NCI-H345 (cell line): ENCODE measurements around the gene IL22.

ENCODE experiments used
- DNase-seq: peaks from one replicate; lab custom pipeline; 2025; lab: John Stamatoyannopoulos, UW

IL22 gene

DNA sequence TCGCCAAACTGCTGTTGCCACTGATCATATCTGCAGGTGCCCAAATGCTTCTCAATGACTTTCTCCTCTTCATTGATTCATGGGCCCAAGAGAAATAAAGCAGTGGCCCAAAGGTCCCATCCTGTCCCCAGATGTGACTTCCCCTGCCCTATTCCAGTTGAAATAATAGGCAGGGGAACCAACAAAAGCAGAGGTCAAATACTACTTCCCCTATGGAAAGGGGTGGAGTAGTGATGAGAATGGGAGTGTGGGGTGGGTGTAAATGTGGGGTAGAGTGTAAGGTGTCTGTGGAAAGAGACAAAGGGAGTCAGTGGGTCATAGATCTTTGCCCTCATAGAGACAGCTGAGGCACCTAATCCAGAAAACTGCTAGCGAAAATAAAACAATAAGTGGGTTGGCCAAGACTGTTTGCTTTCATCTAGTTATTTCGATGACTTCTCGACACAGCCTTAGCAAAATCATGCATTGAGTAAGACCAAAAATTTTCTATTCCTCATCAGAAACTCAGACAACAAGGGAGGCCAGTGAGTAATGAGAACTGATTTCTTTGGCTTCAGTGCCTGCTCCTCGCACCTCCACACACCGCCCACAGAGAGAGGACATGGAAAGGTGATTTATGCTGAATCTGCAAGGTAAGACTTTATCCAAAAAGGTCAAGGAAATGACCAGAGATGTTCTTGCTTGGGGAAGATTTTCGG, 10.9 kb upstream of the IL22 start:
- no peak for DNase-seq

DNA sequence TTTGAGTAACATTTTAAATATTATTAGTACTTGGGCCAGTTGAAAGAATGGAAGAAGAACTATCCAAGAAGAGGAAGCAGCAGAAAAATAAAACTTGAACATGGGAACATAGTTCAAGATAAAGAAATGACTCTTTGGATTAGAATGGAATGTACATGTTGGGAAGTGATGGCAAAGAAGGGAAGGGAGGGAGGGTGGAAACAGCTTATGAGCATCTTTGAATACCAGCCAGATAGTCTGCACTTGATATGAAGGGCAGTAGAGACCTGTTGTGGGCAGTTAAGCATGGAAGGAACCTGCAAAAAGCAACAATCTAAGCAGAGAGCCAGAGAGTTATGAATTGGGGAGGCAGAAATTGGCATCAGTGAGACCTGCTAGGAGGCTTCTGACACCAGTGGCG, 10.0 kb upstream of the IL22 start:
- no peak for DNase-seq

DNA sequence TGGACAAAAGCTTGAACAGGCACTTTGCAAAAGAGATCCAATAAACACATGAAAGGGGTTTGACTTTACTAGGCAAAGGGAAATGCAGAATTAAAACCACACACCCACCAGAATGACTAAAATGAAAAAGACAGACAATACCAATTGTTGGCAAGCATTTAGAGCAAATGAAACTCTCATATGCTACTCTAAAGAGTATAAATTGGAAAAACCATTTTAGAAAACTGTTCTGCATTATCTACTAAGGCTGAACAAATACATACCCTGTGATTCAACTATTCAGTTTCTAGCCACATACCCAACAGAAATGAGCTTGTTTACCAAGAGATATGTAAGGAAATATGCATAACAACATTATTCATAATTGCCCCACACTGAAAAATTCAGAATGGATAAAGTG, 8.5 kb upstream of the IL22 start:
- DNase-seq = no peak

DNA sequence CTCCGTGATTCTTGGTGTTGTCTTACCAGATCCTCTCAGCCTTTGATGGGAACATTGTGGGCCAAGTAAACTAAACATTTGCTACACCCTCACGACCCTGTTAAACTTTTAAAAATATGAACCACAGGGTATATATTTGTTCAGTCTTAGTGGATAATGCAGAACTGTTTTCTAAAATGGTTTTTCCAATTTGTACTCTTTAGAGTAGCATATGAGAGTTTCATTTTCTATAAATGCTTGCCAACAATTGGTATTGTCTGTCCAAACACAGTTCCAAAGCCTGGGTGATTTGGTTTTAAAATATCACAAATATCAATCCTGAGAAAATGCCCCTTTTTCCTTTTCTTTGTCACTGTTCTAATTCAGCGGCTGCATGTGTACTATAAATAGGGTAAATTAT, 6.7 kb upstream of the IL22 start:
- no peak for DNase-seq

DNA sequence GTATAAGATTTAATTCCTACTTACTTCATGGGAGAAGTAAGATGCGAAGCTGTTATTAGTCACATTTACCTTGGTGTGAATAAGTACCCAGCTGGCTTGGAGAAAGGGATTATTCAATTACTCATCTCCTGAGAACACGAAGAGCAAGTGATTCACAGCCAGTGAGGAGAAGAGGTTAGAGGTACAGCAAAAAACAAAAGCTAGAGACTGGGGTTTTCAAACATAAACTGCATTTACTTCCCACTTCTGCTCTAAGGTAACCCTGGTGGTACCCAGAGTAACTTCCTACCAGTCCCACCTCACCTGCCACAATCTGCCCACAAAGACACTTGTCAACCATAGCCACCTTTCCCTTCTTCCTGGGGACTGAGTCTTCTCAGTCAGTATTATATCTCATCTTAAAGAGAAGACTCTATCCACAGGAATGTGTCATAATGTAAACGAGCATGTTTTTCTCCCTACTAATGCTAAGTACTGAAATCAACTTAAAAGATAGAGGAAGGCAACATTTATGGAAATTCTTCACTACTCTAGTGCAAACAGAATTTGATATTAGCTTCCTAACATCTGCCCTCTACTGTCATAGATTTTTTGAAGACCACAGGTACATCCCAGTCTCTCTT, 6.0 kb upstream of the IL22 start:
- no peak for DNase-seq

DNA sequence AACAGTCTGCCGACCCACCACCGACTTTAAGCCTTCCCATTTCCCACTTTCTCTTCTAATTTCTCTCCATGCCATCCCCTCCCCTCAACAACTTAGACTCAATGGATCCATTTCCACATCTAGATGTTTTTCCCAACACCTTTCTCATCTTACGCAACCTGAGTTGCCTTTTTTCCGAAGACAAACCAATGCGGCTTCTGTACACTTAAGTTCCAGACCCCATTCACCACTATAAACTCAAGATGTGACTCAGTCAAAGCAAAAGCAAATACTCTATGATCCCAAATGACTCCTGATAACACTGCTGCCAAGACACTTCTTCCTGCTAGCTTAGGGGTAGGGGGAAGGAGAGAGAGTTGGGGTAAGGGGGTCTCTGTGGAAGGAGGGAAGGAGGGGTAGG, 1.3 kb downstream of the IL22 start:
- DNase-seq = no peak

DNA sequence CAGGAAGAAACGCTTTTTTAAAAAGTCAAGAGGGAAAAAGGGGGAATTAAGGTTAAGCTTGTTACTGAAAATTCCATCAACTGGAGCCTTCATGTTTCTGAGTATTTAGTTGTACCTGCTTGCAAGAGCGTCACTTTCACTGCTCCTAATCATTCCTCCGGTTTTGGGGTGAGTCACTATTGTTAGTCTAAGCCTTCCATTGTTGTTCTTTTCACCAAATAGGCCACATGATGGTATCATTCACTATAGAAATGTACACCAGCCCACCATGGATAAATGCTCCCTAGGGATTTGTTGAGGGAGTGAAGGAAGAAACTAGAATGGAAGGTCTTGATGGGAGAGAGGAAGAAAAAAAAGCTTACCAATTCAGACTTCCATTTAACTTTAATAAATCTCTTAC, 3.0 kb downstream of the IL22 start:
- DNase-seq = no peak

DNA sequence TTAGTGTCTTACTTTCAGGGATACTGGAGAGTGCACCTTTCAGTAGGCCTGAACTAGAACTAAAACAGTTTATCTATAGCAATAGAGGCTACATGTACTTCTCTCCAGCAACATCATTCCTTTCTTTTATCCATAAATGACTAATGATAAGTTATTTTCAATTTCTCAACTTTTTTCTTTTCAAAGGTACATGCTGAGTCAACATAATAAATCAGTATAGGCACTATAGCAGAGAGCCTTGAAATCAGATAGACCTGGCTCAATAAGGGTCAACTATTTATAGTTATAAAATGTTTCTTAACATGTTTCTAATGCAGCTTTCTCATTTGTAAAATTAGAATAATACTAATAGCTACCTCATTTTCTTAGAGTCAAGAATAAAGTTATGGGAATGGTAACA, 5.6 kb downstream of the IL22 start:
- no peak for DNase-seq

DNA sequence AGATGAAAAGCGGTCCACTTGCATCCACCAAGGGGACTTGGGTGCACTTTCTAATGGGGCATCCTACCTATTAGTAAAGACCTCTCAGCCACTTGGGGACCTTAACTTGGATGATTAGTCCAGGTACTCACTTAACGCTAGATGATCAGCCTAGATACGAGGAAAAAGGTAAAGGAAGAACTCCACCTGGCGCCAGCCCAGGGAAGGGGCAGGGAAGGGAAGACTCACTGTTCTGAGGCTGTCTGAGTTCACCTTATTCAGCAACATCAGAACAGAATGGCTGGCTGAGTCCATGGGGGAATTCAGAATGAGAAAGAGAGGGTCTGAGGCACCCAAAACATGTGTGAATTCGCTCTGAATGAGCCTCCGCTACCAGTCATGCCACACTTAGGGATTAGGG, 7.1 kb downstream of the IL22 start:
- DNase-seq = no peak

DNA sequence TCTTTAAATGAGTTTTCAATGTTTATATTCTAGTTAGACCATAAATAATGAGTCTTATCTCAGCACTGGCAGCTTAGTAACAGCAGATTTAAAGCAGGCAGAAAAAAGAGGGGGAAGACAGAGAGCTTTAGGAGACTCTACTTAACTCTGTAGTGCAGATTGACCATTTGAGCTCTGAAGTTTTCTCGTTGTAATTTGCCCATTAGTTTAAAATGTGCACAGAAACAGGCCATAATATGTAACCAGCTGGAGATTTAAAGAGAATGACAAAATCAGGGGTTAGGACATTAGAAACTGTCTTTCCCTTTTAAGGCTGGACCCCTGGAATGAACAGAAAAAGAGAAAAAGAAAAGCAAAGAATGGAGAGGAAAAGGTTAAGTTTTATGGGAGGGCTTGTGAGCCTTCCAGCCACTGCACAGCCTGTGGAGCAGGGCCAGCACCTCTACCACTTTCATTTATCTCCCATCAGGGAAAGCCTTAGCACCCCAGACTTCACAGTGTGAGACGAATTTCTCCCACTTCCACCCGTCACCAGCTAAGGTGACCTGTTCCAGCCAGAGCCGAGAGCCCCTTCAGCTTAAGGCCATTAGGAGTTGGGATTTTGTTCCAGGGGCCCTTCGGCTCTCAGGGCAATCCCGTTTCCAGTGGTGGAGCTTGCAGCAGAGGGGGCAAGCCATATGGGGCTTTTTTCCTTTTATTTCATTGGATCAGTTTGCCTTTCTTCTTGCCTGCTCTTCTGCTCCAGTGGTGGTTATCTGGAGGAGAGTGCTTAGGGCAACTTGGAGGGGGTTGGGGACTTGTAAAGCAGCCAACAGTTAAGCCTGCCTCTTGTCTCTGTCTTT, 8.0 kb downstream of the IL22 start:
- no peak for DNase-seq

DNA sequence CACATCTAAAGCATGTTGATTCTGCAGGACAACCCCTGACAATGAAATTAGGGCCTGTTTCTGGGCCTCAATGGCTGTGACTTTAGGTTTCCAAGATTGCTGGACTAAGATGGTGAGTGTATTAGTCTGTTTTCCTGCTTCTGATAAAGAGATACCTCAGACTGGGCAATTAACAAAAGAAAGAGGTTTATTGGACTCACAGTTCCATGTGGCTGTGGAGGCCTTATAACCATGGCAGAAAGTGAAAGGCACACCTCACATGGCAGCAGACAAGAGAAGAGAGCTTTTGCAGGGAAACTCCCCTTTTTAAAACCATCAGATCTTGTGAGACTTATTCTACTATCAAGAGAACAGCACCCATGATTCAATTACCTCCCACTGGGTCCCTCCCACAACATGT, 10.6 kb downstream of the IL22 start:
- DNase-seq = no peak

DNA sequence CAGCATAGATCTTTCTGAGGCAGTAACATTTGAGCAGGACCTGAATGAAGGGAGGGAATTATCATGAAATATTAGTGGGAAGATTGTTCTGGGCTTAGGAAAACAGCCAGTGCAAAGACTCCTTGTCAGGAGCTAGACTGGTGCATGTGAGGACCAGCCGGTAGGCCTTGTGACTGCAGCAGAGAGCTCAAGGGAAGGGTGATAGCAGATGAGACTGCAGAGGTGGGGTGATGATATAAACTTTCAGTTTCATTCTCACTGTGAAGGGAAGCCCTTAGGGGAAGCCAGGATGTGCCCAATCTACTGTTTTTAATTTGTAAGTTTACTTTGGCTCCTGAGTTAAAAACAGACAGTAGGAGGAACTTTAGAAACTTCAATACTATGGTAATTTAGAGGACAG, 12.4 kb downstream of the IL22 start:
- no peak for DNase-seq

DNA sequence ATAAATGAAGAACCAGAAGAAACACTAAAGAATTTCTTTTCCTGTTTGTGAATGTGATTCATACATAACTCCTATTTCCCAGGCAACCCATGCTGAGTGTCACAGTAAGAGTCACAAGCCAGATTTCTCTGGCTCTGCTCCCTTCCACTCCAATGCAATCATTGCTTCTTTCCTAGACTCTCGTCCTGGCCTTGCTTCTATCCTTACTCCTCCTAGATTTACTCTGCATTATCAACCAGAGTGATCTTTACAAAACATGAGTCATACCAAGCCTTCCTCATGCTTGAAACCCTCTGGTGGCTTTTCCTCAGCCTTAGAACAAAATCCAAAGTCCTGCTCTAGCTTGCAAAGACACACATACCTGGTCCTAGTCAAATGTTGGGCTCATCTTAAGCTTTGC, 13.3 kb downstream of the IL22 start:
- no peak for DNase-seq

DNA sequence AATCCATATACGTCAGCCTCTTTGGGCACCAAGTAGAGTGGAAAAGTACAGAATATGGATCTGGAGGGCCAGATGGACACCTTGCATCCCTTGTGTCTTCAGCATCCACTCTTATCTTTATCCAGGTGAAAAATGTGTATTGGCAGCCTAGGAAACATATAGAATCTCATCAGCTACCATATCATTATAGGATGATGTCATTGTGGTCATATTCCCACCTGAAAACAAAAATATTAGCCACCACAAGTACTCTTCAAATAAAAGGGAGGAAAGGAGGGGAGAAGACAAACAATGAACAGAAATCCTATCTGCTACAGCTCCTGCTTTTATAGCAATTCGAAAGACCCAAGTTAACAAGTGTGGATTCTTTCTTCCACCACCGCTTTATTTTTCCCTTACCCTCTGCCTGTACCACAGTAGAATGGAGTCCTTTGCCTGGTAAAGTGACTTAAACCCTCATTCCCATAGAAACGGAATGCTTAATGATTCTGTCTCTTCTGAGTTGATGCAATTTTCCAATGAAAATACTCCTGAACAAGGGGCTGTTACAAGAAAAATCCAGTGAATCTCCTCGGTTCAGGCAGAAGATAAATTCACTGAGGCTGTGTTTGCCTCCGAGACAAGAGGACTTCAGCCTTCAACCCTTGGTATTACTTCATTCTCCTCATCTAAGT, 14.0 kb downstream of the IL22 start:
- DNase-seq = no peak

DNA sequence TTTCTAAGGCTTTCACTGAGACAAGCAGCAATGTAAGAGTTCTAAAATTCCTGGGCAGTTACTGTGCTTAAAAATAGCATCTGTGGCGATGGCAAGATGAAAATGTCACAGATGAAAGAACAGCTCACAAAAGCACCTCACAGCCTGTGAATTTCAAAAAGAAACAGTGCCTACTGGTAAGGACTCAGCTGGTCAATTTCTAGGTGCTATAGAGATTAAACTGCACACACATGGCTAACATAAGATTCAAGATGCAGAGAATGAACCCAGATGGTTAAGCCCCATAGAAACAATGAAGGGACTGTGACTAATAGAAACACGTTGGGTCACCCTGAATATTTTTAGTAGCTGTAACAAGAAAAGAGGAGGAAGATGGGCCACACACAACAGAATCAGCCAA, 15.8 kb downstream of the IL22 start:
- no peak for DNase-seq

DNA sequence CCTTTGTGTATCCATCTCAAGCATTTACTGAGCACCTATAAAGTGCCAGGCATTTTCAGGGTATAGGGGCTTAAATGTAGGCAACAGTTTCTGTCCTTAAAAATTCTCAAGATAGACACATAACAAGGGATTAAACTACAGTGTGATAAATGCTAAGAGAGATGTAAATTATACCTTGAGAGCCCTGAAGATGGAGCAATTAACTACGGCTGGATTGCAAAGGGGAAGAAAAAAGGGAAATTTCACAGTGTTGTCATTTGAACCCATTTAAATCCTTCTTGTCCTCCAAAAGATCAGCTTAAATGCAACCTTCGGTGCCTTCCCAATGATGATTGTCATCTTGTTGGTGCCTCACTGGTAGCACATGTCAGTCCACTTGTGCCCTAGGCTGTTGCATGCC, 16.3 kb downstream of the IL22 start:
- DNase-seq = no peak

DNA sequence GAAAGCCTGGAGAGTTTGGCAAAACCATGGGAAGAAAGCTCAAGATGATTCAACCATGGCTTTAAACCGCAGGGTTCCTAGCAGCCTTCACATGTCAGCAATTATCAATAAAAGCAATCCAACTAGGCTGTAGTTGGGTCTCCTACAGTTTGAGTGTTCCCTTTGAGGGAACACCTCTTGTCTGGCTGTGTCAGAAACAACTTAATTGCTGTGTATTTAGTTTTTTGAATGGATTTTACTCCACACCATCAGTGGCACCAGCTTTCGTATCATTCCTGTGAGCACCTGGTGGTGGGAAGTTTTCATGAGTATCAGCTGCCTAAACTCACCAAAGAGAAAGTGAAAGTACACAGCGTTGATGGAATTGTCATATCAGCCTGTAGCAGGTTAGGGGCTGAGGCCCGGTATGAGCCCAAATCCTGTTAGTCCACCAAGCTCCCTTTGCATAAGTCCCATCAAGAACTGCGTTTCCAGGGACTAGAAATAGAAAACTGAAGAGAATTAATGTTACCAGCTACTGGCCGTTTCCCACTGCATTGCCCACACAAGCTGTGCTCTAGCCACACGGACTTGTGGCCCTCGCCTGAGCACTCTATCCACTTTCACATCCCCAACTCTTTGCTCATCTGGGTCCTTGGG, 16.9 kb downstream of the IL22 start:
- peak; percentile 50 for DNase-seq

DNA sequence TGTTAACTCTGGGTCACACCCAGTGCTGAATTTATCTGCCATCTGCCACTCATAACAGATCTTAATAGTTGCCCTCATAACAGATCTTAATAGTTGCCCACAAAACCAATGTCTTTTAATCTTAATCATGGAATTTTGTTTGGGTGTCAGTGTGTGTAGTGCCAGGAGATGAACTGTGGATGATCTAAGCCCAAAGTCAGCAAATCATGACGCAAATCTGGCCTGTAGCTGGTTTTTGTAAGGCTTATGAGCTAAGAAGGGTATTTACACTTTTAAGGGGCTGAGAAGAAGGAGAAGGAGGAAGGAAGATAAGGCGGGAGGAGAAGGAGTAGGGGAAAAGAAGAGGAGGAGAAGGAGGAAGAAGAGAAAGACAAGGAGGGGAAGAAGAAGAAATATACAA, 17.8 kb downstream of the IL22 start:
- DNase-seq = no peak

DNA sequence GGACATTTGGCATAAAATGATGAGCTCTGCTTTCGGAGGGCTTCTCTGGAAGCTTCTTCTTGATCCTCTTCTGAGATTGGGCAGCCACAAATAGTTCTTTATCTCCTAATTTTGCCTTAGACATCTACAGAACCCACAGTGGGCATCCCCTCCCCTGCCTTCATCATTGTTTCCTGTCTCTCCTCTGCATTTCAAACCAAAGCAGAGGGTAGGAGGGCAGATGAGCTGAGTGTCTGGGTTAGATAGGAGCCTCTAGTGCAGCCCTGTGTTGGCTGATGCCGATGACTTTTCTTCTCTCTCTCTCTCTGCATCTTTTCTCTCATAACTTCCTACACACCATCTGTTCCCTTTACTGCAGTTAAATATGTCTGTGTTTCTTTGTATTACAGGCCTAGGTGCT, 19.3 kb downstream of the IL22 start:
- DNase-seq = no peak

DNA sequence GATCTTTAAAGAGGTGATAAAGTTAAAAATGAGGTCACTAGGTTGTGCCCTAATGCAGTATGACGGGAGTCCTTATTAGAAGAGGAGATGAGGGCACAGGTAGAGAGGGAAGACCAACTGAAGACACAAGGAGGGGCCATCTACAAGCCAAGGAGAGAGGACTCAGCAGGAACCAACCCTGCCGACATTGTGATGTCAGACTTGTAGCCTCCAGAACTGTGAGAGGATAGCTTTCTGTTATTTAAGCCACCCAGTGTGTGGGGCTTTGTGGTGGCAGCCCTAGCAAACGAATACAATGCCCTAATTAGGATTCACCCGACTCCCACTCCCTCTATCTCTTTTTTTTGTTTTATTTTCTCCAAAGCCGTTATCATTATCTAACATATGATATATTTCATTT, 19.9 kb downstream of the IL22 start:
- no peak for DNase-seq

DNA sequence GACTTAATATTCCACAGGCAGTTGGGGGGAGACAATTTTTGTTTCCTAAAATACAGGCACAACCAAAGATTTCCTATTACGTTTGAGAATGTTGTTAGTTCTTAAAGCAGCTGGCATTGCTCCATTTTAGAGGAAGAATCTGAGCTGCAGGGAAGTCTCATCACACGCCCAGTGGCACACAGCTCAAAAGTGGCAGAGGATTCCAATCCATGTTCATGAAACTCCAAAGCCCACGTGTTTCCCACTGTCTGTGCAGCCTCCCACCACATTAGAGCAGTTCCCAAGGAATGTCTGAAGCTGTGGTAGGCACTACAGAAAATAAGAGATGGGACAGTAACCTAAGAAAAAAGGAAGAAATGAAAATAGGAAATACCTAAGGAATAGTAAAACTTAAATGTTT, 21.7 kb downstream of the IL22 start:
- DNase-seq = no peak

DNA sequence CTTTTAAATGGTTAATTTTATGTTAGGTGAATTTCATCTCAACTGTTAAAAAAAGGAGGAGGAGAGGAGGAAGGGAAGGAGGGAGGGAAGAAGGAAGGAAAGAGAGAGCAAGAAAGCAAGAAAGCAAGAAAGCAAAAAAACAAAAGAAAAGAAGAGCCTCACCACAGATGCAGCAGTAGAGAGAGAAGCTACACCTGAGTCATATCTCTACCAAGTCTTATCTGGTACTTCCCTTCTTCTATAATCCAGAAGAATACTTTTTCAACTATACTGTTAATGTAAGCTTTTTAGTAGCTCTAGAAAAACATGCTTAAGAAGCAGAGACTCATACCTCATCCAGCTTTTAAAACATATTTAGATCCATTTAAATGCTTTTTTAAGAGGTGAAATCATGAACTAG, 22.2 kb downstream of the IL22 start:
- DNase-seq = no peak
